NCI-H524 treated with DMSO at 0.1 percent for 48 hours (cell line): ENCODE data around the gene PALLD.

Source experiments
- DNase-seq: peaks from one replicate; lab custom pipeline; 2025; lab: John Stamatoyannopoulos, UW

PALLD gene

DNA sequence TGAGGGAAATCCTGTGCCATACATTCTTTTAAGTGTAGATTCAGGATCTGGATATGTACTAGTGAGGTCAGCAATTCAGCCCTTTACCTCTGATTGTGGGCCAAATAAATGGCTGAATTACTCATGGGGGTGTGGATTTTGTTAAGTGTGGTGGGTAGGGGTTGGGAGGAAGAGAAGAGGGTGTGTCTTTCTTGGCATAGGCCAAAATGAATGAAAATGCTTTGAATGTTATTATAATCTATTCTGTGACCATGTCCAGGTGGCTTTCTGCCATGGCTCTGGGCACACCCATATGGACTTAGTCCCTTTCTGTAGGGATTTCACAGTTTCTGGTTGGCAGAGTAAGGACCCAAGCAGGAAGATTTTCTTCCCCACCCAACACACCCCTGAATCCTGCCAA, 268.9 kb downstream of the PALLD start:
- DNase-seq = no peak

DNA sequence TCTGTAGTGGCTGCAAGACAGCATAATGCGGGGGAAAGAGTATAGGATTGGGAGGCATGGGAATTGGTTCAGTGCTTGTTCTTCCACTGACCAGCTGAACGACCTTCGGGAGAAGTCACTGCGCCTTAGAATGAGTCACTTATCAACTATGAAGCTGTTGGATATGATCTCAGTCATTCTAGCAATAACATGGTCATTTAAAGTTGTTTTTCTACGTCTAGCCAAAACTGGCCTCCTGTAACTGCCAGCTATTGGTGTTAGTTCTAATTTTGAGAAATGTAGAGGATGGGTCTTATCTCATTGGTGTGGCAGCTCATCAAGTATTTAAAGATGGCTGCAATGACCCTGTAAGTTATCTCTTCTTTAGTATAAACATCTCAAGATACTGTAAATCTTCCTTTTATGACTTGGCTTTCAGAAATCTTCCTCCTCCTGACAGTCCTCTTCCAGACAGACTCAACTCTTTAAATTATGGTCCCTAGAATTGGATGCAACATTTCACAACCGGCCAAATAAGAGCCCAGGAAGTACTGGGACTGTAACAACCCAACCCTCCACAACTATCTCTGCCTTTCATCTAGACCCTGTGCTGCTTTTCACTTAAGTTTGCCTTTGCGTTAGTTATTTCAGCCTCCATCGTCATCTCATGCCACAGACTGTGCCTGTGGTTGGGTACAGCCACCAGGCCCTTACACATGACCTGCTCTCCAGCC, 269.9 kb downstream of the PALLD start:
- no peak for DNase-seq

DNA sequence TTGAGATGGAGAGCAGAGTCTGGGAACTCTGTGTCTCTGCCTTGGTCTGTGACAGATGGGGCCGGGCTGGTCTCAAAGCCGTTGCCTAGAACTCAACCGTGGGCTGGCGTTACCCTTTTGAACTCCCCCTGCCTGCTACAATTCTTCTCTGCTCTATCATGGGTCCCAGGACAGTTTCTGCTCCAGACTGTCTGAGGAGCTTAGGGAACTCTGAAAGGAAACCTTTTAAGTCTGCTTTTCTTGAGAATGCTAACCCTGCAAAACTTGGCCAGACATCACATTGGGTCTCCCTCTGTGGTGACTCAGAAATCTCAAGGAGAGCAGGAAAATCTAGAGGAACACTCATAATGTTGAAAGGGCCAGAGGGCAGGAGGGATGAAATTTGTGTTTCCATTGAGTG, 272.6 kb downstream of the PALLD start:
- DNase-seq = no peak

DNA sequence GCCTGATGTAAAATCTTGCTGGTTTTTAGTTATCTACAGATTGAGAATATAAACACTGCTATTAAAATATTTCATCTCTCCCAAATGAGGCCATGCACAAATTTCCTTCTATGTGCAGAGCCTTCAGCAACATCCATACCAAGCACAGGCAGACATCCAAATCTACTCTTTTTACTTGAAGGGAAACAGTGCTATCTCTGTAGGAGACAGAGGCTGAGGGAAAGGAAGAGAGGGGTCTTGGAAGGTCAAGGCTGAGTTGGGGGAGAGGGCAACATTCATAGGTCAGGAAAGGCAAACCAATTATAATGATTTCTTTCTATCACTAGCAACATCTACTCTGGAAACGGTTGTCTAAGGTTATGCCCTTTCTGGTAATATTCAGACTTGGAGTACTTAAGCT, 273.0 kb downstream of the PALLD start:
- DNase-seq = no peak

DNA sequence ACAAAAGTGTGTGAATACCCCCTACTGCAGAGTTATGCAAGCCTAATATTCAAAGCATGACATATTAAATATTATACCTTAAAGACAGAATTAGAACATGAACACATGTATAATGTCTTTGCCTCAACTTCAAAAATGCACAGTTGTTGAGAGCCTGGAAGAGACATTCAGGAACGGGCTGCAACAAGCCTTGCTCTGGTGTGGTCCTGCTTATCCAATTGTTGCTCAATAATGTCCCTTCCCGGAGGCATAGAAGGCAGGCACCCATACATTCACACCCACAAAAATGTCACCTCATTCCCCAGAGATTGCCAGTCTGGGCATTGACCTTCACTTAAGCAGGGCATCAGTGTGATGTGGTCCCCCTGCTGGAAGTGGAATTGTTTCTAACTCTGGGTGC, 274.4 kb downstream of the PALLD start:
- DNase-seq = no peak

DNA sequence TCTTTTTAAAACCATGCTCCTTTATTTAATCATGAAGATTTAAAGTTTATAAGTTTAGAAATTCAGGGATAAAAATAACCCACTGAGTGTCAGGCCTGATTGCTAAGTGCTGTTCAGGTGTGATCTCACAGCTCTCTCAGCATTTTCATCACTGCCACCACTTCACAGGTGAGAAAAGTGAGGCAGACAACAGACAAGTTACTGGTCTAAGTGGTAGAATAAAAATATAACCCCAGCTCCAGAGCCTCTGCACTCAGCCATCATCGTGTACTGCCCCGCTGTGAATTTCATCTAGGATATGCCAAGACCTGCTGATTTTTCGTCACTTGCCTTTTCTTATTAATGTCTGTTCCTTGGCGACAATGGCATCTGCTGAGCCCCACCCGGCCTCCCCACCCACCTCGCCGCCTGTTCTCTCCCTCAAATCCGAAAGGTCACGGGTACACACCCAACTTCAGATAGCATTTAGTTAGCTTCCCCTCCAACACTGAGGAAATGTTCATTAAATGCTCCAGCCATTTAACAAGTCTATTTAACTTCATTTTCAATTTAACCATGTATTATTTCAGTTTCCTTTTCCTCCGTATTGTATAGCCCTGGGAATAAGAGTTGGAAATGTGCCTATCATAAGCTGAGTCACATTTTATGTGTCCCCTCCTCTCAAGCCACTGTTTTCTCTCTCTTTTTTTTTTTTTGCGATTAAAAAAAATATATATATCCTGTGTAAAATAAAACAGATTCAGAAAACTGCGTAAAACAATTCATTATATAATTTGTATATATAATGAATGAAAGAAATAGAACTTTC, 276.7 kb downstream of the PALLD start:
- DNase-seq = no peak

DNA sequence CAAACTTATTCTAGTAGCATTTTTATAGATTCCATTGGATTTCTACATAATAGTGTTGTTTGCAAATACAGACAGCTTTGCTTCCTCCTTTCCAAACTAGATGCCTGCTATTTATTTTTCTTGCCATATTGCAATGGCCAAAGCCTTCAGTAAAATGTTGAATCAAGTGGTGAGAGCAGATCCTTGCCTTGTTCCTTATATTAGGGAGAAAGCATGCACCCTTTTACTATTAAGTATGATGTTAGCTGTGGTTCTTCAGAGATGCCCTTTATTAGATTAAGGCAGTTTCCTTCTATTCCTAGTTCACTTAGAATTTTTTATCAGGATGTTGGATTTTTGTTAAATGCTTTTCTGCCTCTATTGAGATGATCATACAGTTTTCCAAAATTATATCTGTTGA, 279.5 kb downstream of the PALLD start:
- DNase-seq = no peak

DNA sequence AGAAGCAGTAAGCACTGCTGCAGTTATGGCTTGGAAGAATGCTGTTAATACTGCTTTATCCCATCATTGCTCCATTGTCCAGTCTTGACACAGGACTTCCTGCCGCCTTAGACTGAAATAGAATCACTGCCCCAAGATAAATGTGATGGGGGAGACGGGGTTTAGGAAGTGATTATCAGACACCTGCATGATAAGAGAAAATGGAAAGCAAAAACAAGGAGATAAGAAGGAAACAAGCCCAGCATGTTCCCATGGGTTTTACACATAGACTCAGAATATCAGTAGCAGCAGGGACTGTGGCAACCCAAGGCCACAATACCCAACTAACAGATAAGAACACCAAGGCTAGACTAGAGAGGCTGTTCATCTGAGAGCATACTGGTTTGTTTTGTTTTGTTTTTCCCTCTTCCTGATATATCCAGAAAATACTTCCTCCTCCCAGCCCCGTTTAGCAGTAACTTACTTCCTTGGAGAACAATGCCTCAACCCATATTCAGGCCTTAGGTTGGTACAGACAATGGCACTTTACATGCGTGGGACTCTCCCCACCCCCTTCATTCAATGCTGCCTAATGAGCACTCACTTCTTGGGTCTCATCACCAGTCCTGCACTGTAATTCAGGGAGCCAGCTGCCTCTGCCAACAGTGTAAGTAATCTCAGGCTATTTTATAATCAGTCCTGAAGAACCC, 280.6 kb downstream of the PALLD start:
- DNase-seq = no peak

DNA sequence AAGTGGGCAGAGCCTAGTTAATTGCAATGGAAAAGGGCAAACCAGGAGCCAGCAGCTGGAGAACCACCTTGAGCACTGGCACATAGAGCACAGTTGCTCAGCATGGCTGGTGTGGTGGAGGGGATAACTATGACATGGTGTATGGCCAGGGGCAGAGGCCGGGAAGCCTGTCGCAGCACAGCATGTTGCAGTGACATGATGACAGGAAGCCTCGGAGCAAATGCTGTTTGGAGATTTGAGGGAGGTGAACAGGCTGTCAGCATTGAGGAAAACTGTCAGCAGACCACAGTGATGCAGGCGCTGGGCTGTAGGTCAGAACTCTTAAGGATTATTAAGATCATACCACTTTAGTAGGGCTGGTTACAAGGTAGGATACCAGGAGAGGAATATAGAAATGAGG, 284.5 kb downstream of the PALLD start:
- DNase-seq = no peak

DNA sequence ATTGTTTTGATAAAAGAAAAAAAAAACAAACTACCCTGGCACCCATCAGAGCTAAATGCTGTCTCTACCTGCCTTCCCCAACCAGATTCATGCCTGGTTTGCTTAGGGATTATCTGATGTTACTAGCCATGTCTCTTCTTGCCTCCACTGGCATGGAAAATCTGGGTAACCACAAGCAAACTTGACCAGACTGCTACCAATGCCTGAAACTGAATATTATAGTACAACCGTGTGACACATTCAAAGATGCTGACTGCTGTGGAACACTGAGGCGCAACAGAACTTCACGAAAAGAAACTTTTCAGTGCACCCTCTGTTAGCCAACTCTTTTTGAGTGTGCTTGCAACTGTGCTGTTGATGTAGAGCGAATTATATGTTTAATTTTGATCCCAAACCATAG, 285.1 kb downstream of the PALLD start:
- DNase-seq = no peak

DNA sequence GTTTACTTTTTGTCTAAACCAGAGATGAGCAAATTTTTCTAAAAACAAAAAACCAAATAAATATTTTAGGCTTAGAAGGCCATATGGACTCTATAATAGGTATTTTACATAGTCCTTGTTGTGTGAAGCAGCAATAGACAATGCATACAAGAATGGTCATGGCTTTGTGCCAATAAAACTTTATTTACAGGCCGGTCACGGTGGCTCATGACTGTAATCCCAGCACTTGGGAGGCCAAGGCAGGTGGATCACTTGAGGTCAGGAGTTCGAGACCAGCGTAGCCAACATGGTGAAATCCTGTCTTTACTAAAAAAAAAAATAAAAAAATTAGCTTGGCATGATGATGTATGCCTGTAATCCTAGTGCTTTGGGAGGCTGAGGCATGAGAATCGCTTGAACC, 285.6 kb downstream of the PALLD start:
- no peak for DNase-seq

DNA sequence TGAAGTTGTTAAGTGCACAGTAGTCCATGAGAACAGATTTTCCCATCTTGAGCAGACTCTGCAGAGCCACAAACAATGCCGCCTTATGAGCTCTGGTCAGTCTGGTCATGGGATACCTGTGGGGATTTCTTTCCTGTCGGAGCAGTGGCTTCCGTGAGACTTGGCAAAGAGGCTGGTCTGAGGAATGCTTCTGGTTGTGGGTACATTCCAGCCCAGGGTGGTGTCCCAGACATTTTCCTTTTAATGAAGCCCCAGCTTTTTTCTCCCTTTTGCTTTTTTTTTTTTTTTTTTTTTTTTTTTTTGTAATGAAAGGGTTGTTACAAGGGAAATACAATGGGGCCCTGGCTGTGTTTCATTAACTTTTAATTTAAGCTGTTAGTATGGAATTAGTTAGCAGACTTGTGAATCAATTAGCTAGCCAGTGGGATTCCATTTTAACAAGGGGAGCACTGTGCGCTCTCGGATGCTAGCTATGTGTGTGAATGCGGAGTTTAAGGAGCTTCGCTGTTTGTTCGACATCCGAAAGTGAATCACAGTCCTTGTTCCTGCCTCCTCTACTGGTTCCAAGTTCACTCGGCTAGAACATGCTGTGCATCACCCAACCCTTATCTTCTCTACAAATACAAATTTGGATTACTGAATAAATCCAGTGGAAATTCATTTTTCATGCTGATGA, 288.1 kb downstream of the PALLD start:
- DNase-seq = no peak

DNA sequence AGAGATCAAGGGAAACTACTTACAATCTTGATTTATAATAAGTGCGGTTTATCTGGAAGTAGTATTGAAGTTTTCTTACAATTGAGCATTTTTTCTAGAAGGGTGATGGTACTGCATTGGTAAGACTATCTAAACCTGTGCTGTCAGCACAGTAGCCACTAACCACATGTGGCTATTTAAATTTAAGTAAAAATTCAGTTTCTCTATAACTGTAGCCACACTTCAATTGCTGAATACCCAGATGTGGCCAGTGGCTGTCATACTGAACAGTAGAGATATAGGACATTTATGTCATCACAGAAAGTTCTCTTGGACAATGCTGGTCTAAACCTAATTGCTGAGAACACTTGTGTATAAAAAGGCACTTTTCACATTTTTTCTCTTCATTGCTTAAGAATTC, 290.5 kb downstream of the PALLD start:
- no peak for DNase-seq

DNA sequence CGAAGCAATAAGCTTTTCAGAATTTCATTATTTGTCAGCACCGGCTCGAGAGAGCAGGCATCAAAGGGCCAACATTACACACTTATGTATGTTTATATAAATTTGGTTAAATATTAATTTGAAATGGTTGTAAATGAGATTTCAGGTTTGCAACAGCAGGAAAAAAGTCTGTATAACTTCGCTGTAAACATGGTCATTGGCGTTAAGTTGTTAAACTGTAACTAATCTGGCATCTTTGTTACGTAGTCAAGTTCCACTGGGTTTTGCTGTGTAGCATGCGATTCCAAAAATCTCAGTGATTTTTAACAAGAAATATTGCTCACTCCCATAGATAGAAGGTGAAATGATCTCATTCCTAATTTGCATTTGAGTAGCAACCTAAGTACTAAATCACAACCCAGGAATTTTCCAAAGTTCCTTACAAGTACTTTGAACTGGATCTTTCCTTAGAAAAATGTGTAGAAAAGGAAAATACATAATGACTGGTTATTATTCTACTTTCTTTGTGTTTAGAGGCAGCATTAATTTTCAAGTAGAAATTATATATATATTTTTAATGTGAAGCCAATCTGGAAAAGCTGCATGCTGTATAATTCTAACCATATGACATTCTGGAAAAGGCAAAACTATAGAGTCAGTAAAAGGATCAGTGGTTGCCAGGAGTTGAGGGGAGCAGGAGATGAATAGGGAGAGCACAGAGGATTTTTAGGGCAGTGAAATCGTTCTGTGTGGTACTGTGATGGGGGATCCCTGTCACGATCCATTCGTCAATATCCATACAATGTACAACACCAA, 291.1 kb downstream of the PALLD start:
- DNase-seq = no peak

DNA sequence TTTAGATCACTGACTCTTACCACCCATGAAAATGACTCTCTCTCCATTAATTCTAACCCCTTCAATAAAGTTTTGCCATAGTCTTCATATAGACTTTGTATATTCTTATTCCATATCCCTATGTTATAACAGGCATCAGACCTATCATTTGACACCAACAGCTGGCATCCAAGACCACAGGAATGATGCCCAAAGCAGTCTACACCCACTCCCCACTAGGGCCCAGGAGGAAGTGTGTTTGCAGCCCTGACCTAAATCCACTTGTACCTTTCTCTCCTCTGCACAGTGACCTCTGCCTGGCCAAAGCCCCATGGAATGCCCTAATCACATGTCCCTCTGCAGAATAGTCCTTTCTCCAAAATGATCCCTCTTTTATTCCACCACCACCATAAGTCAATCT, 294.0 kb downstream of the PALLD start:
- DNase-seq = no peak

DNA sequence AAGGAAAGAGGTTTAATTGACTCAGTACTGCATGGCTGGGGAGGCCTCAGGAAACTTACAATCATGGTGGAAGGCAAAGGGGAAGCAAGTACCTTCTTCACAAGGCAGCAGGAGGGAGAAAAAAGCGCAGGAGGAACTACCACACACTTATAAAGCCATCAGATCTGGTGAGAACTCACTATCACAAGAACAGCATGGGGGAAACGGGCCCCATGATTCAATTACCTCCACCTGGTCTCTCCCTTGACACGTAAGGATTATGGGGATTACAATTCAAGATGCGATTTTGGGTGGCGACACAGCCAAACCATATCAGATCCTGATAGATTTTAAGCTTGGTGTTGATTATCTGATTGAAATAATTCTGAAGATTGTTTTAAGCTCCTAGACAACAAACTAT, 294.5 kb downstream of the PALLD start:
- DNase-seq = no peak

DNA sequence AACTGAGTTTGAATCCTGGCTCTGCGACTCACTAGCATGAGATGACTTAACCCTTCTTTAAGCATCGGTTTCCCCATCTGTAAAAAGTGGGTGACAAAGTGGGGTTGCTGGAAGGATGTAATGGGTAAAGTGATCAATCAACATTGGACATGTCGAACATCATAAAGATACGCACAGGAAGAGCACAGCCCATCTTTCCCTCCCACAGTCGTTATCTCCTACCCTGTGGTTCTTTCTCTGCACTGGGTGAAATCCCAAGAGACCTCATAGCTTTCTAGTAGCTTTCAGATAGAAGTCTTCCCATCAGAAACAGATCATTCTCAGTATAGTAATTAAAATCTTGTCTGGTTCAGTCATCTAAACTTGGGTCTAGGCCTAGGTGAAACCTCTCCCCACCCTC, 296.7 kb downstream of the PALLD start:
- no peak for DNase-seq

DNA sequence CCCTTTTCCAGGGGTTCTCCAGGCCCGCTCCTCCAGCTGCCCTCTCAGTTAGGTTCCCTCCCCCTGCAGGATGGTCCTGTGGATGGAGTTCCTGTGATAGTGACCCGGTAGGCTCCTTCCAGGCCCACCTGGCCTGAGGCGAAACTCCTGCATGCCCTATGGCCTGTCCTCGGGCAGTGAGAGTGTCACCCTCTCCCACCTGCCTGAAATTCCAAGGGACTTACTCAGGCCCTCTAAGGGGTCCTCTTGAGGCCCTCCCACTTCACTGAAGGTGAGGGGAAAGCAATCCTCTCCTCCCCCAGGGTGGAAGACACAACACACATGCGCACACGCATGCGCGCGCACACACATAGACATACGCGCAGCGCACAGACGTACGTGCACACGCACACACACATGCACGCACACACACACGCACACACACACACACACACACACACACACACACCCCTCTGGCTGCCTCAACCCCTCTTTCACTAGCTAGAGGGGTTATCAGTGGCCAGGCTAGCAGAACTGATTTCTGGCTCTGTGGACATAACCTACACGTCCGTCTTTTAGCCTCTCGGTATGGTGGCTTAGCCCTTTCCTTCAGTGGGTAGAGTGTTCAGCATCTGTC, 297.3 kb downstream of the PALLD start:
- DNase-seq = no peak

DNA sequence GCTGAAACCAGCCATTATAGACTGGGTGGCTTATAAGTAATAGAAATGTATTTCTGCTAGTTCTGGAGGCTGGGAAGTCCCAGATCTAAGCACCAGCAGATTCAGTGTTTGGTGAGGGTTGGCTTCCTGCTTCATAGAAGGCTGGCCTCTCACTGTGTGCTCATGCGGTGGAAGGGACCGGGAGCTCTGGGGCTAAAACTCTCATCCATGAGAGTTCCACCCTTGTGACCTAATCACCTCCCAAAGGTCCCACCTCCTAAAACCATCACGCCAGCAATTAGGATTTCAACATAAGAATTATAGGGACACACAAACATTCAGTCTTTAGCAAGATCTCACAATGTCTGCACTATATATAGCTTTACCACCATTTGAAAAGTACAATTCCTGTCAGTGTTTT, 298.0 kb downstream of the PALLD start:
- no peak for DNase-seq

DNA sequence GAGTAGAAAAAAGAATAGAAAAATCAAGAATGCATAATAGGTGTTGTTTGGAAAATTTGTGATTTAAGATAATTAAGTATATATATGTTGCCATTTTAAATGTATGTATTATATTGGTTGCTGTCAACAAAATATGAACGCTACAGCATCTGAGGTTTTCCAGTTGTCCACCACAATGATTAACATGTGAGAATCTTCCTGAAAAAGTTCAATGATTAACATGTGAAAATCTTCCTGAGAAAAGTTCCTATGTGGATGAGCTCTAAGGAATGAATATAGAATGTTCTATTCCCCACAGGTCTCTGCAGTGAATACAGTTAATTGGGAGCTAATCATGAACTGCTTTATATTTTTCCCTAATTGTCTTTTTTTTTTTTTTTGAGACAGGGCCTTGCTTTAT, 298.5 kb downstream of the PALLD start:
- DNase-seq = no peak

DNA sequence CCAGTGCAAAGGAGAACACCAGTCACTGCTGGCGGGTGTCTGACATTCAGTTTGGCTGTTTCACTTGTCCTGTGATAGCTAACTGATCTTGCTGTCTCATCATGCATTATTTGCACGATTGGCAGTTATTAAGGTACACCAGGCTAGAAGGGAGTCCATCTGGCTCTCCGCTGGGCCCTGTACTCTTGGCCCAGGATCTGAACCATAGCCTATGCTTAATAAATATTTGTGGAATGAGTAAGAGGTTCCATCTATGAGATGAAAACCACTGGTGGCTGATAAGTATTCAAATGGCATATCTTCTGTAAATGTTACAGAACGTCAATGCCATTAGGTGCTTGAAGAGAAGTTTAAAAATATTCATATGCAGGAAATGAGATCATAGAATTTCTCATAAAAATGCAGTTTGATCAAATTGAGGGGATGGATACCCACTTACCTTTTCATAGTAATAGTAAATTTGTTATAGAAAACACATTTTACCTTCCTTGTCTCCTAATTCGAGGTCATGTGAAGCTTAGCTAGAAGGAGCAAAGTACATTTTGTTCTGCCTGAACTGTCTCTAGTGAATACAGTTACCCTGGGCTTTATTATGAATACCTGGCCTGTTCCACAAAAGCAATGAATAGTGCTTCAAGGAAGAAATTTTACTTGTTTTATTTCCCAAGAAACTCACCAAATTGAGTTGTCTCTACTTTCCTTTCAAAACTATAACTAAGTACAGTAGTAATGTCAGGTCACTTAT, 299.7 kb downstream of the PALLD start:
- DNase-seq = no peak
